Measurements from ENCODE around the gene CALN1. TPM values are rescaled to one million over a fixed set of nuclear protein-coding genes. Genes with fewer than 3 reads are reported as not detected.

CALN1 gene
- total RNA-seq, 1 experiment from 2014 or later = not detected

DNA sequence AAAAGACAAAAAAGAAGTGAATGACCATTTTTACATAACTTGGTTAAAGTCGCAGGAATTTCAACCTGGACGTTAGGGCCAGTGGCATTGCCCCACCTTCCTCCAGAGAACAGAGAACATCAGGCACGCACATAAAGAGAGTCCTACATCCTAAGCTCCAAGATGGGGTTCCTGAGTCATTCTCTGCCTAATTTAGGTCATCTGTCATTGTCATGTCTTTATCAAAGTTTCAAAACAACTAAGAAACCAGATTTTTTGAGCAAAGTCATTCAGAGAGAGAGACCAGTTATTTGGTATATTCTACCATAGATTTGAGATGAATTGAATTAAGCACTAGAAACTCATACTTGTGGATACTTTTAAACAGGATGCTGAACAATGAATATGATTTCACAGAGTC is 241.7 kb downstream of the CALN1 start:
- H3K4me1 ChIP-seq = no peaks in the 10 kb centered on the region

DNA sequence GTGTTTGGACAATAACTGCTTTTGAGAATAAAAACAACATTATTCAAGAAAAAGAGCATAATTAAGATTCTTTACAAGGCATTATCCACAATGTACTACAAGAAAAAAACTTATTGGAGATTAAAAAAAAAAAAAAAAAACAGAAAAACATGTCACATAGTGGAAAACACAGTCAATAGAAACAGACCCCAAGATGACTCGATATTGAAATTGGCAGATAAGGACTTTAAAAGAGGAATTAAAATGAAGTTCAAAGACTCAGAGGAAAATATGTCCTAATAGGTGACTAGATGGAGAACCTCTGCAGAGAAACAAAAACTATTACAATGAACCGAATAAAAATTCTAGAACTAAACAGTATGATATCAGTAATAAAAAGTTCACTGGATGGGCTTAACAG is 248.9 kb downstream of the CALN1 start:
- Mint-ChIP-seq H3K27ac (ENCODE audit: unreplicated experiment) (no peak overlapping the region), H3K4me1 (ENCODE audit: low read depth, unreplicated experiment) (no peaks in the 10 kb centered on the region), H3K36me3 (ENCODE audit: insufficient read depth, unreplicated experiment) (no peaks in the 10 kb centered on the region), H3K9me3 (ENCODE audit: unreplicated experiment) (peaks cover 17% of the 10 kb centered on the region), H3K4me3 (ENCODE audit: unreplicated experiment) (no peak overlapping the region), H3K27me3 (ENCODE audit: insufficient read depth, unreplicated experiment) (no peaks in the 10 kb centered on the region)
- Histone ChIP-seq H3K36me3 (ENCODE audit: control insufficient read depth, insufficient read depth, low read length) (no peaks in the 10 kb centered on the region), H3K27me3 (replicated peaks; ENCODE audit: control insufficient read depth, insufficient read depth, low read length) (no peaks in the 10 kb centered on the region), H3K4me1 (no peaks in the 10 kb centered on the region), H3K4me3 (ENCODE audit: low read depth, low read length) (no peak overlapping the region), H3K9me3 (peaks cover 10% of the 10 kb centered on the region)
- ChIA-PET CTCF (no interaction called here), POLR2A (no interaction called here)
- intact Hi-C loops (cut with micrococcal nuclease; ENCODE audit: unreplicated experiment) = no loop called here
- no TSS peak for BruUV-seq (replicated peaks)
- DNase-seq = no peak
- TF ChIP-seq CTCF (IDR thresholded peaks at IDR 0.05; ENCODE audit: insufficient read depth in 1 of 2, low read depth in 1 of 2, low read length in 1 of 2, severe bottlenecking in 1 of 2, unreplicated experiment in 1 of 2) = no peak

More for the DNA sequence above, 241.7 kb downstream of the CALN1 start:
- no peak overlapping the region for H3K4me3 Mint-ChIP-seq (ENCODE audit: unreplicated experiment)
- DNase-seq = no peak
- intact Hi-C loops (cut with micrococcal nuclease; ENCODE audit: unreplicated experiment) = no loop called here
- no peaks in the 10 kb centered on the region for H3K4me1 Mint-ChIP-seq (ENCODE audit: low read depth, unreplicated experiment)
- Histone ChIP-seq H3K4me3 (ENCODE audit: low read depth, low read length) (no peak overlapping the region), H3K9me3 (peaks cover 3% of the 10 kb centered on the region; the same call in 1 of the 2 replicates), H3K36me3 (ENCODE audit: control insufficient read depth, insufficient read depth, low read length) (no peaks in the 10 kb centered on the region), H3K27me3 (replicated peaks; ENCODE audit: control insufficient read depth, insufficient read depth, low read length) (no peaks in the 10 kb centered on the region)
- no peaks in the 10 kb centered on the region for H3K27me3 Mint-ChIP-seq (ENCODE audit: insufficient read depth, unreplicated experiment)
- POLR2A ChIA-PET = no interaction called here
- CTCF ChIA-PET = no interaction called here
- no TSS peak for BruUV-seq (replicated peaks)
- H3K9me3 Mint-ChIP-seq (ENCODE audit: unreplicated experiment) = peaks cover 11% of the 10 kb centered on the region
- no peaks in the 10 kb centered on the region for H3K36me3 Mint-ChIP-seq (ENCODE audit: insufficient read depth, unreplicated experiment)
- TF ChIP-seq CTCF (IDR thresholded peaks at IDR 0.05; ENCODE audit: insufficient read depth in 1 of 2, low read depth in 1 of 2, low read length in 1 of 2, severe bottlenecking in 1 of 2, unreplicated experiment in 1 of 2) = no peak
- no peak overlapping the region for H3K27ac Mint-ChIP-seq (ENCODE audit: unreplicated experiment)

DNA sequence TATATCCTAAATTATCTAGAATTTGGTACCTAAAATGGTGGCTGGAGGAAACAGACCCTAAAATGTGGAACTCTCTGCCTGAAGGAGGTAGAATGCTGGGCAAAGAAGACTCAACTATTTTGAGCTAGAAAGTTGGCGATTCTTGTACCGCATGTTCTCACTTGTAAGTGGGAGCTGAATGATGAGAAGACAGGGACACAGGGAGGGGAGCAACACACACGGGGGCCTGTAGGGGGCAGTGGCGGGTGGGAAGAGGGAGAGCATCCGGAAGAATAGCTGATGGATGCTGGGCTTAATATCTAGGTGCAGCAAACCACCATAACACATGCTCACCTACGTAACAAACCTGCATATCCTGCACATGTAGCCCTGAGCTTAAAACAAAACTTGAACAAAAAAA is 250.6 kb downstream of the CALN1 start:
- H3K4me3 ChIP-seq (ENCODE audit: low read depth, low read length) = no peak overlapping the region
- Mint-ChIP-seq H3K9me3 (ENCODE audit: unreplicated experiment) (peaks cover 27% of the 10 kb centered on the region), H3K27me3 (ENCODE audit: insufficient read depth, unreplicated experiment) (no peaks in the 10 kb centered on the region), H3K4me1 (ENCODE audit: low read depth, unreplicated experiment) (no peaks in the 10 kb centered on the region), H3K36me3 (ENCODE audit: insufficient read depth, unreplicated experiment) (no peaks in the 10 kb centered on the region), H3K4me3 (ENCODE audit: unreplicated experiment) (no peak overlapping the region), H3K27ac (ENCODE audit: unreplicated experiment) (no peak overlapping the region)
- H3K4me1 ChIP-seq = no peaks in the 10 kb centered on the region
- intact Hi-C loops (cut with micrococcal nuclease; ENCODE audit: unreplicated experiment) = no loop called here
- no TSS peak for BruUV-seq (replicated peaks)
- ChIA-PET CTCF (interaction anchor here (0.7 kb wide), 1 partner anchor 43 kb away, joined by 3 read pairs; no protein-coding TSS in a partner anchor), POLR2A (interaction anchor here (0.6 kb wide), 1 partner anchor 25 kb away, joined by 4 read pairs; no protein-coding TSS in a partner anchor)
- no peak for DNase-seq
- TF ChIP-seq CTCF (IDR thresholded peaks at IDR 0.05; ENCODE audit: insufficient read depth in 1 of 2, low read depth in 1 of 2, low read length in 1 of 2, severe bottlenecking in 1 of 2, unreplicated experiment in 1 of 2) = no peak
- H3K27me3 ChIP-seq (replicated peaks; ENCODE audit: control insufficient read depth, insufficient read depth, low read length) = no peaks in the 10 kb centered on the region
- H3K36me3 ChIP-seq (ENCODE audit: control insufficient read depth, insufficient read depth, low read length) = no peaks in the 10 kb centered on the region
- peaks cover 10% of the 10 kb centered on the region for H3K9me3 ChIP-seq

Measured in Caco-2 (cell line).